GM12878 (cell line): ENCODE results near the gene LETM1. TPM values are rescaled to one million over a fixed set of nuclear protein-coding genes. Genes with fewer than 3 reads are reported as not detected.

ENCODE experiments used
- ATAC-seq: fragments of 200-7000 bp; cut with Tn5 transposase; 3 replicates; pipeline ENCODE4 v1.9.1; 2020; ENCODE audit warnings: mild to moderate bottlenecking, moderate library complexity
- BruUV-seq: library from RNA; stranded (reverse); fragments of 400-500 nt; replicated peaks from 2 replicates; lab custom pipeline; 2021; lab: Mats Ljungman, UMichigan
- CTCF ChIA-PET: fragments of 300-600 bp; sonication (Branson Sonifier 250); formaldehyde crosslinking; extraction: SDS; loops from one replicate; lab custom pipeline; 2021; ENCODE audit warnings: inconsistent platforms; lab: Yijun Ruan, JAX
- POLR2A ChIA-PET: fragments of 350-600 bp; formaldehyde crosslinking; extraction: SDS; loops from one replicate; lab custom pipeline; 2021; ENCODE audit warnings: inconsistent platforms; lab: Charles Lee
- RAD21 ChIA-PET: fragments of 300-600 bp; sonication (Branson Sonifier 250); formaldehyde crosslinking; loops from one replicate; lab custom pipeline; 2023; ENCODE audit warnings: antibody characterized with exemption; ENCODE audit not compliant: unreplicated experiment; lab: Charles Lee
- SMC1A ChIA-PET: fragments of 300-600 bp; sonication (Branson Sonifier 250); formaldehyde crosslinking; loops from one replicate; lab custom pipeline; 2023; ENCODE audit not compliant: unreplicated experiment, uncharacterized antibody; lab: Charles Lee
- DNase-seq: peaks from one replicate; pipeline ENCODE4 v3.0.0-alpha.2; 2011; ENCODE audit warnings: low read depth, low spot score
- FAIRE-seq: peaks from 3 replicates; lab custom pipeline; 2011; peaks lifted over from hg19 to GRCh38; lab: Jason Lieb, UNC
- H2AFZ ChIP-seq: 2 replicates; pipeline ENCODE4 v1.6.0; 2011; ENCODE audit warnings: low read depth, low read length, control low read depth; ENCODE audit not compliant: control insufficient read depth
- H3K27ac ChIP-seq: 2 replicates; pipeline ENCODE4 v1.5.1; 2011; ENCODE audit warnings: control low read depth; ENCODE audit not compliant: control insufficient read depth, insufficient read depth
- H3K27me3 ChIP-seq, 2 experiments: replicated peaks in 1 of 2; 2 replicates each; pipeline versions ENCODE4 v1.6.0 to v1.6.1; 2011; ENCODE audit warnings: low read length in 1 of 2; ENCODE audit not compliant: control insufficient read depth in 2 of 2, insufficient read depth in 2 of 2
- H3K36me3 ChIP-seq, 2 experiments: 2 replicates each; pipeline ENCODE4 v1.5.1; 2011; ENCODE audit warnings: low read length in 1 of 2; ENCODE audit not compliant: control insufficient read depth in 2 of 2, insufficient read depth in 2 of 2
- H3K4me1 ChIP-seq: 2 replicates; pipeline ENCODE4 v1.6.1; 2011; ENCODE audit warnings: mild to moderate bottlenecking, low read length, moderate library complexity, mixed read lengths; ENCODE audit not compliant: control insufficient read depth, insufficient read depth
- H3K4me2 ChIP-seq: 2 replicates; pipeline ENCODE4 v1.6.0; 2011; ENCODE audit warnings: control low read depth; ENCODE audit not compliant: control insufficient read depth, insufficient read depth
- H3K4me3 ChIP-seq: fragments of 200-600 bp; sonication (generic); 2 replicates; pipeline ENCODE4 v1.5.1; 2016
- H3K79me2 ChIP-seq: 2 replicates; pipeline ENCODE4 v1.6.0; 2011; ENCODE audit warnings: low read length; ENCODE audit not compliant: control insufficient read depth, insufficient read depth
- H3K9ac ChIP-seq: 2 replicates; pipeline ENCODE4 v1.8.0; 2011; ENCODE audit warnings: low read length, control low read depth, mixed read lengths; ENCODE audit not compliant: control insufficient read depth, insufficient read depth
- H3K9me3 ChIP-seq: replicated peaks from 3 replicates; pipeline ENCODE4 v1.5.1; 2011; ENCODE audit warnings: mild to moderate bottlenecking, low read length; ENCODE audit not compliant: control insufficient read depth, insufficient read depth
- H4K20me1 ChIP-seq: 2 replicates; pipeline ENCODE4 v1.6.0; 2011; ENCODE audit not compliant: control insufficient read depth, insufficient read depth
- BCL11A ChIP-seq: IDR thresholded peaks from 2 replicates; pipeline ENCODE4 v1.6.1; 2011; ENCODE audit warnings: low read depth, low read length
- BCLAF1 ChIP-seq: fragments of 450-650 bp; IDR thresholded peaks from 2 replicates; pipeline ENCODE4 v1.6.1; 2017; ENCODE audit warnings: antibody characterized with exemption, mild to moderate bottlenecking, moderate library complexity
- CHD1 ChIP-seq: IDR thresholded peaks from 2 replicates; pipeline ENCODE4 v1.6.1; 2012; ENCODE audit warnings: low read depth, low read length, improper control_type of control experiment
- KDM1A ChIP-seq: fragments of 200-600 bp; sonication (generic); IDR thresholded peaks from 2 replicates; pipeline ENCODE4 v1.6.1; 2016; ENCODE audit warnings: borderline replicate concordance
- MLLT1 ChIP-seq: fragments of 450-650 bp; IDR thresholded peaks from 2 replicates; pipeline ENCODE4 v1.6.1; 2016; ENCODE audit warnings: mild to moderate bottlenecking
- NBN ChIP-seq: fragments of 450-650 bp; IDR thresholded peaks from 2 replicates; pipeline ENCODE4 v1.6.1; 2016
- POU2F2 ChIP-seq: IDR thresholded peaks from 3 replicates; pipeline ENCODE4 v1.6.1; 2011; ENCODE audit warnings: low read depth, mild to moderate bottlenecking, low read length, borderline replicate concordance
- RELA ChIP-seq: fragments of 450-650 bp; IDR thresholded peaks from 2 replicates; pipeline ENCODE4 v1.8.0; 2014; ENCODE audit warnings: borderline replicate concordance; ENCODE audit not compliant: partially characterized antibody
- TCF3 ChIP-seq: IDR thresholded peaks from 2 replicates; pipeline ENCODE4 v1.6.1; 2012; ENCODE audit warnings: low read depth, mild to moderate bottlenecking, low read length, borderline replicate concordance; ENCODE audit not compliant: insufficient read depth
- ZBED1 ChIP-seq: IDR thresholded peaks from 2 replicates; pipeline ENCODE4 v1.6.1; 2016; ENCODE audit warnings: borderline replicate concordance
- ZNF217 ChIP-seq: fragments of 450-650 bp; IDR thresholded peaks from 2 replicates; pipeline ENCODE4 v1.6.1; 2017; ENCODE audit warnings: antibody characterized with exemption, mild to moderate bottlenecking
- ZNF274 ChIP-seq: IDR thresholded peaks from one replicate; pipeline ENCODE4 v1.8.0; 2011; ENCODE audit not compliant: insufficient read length, insufficient read depth
- ZNF592 ChIP-seq: fragments of 450-650 bp; IDR thresholded peaks from 2 replicates; pipeline ENCODE4 v1.6.1; 2017; ENCODE audit warnings: mild to moderate bottlenecking, moderate library complexity
- WGBS: methylation state at CpG from one replicate; pipeline ENCODE4 v1.1.6; 2016; ENCODE audit warnings: low lambda C conversion rate; ENCODE audit not compliant: insufficient replicate concordance, insufficient coverage; ENCODE audit errors: missing lambda C conversion rate; 5-methylcytosine and 5-hydroxymethylcytosine counted together
- in situ Hi-C: fragments of 300-500 bp; cut with MboI; formaldehyde crosslinking; loops from 9 replicates; pipeline ENCODE4 v1.14.3; 2018; ENCODE audit warnings: mixed read lengths
- intact Hi-C: fragments of 100-400 bp; cut with micrococcal nuclease; formaldehyde crosslinking; loops from one replicate; pipeline ENCODE4 v1.14.2; 2022; ENCODE audit not compliant: unreplicated experiment
- polyA plus RNA-seq, 11 experiments: library from polyadenylated mRNA; depleted of rRNA in 4 of 11; unstranded in 6 of 11; stranded (reverse) in 5 of 11; fragments of >200 nt; fragmentation: Nextera tagmentation in 4 of 11; fragmentation: Illumina TruSeq in 1 of 11; extraction: Ambion mirVana in 4 of 11; extraction: Trizol in 1 of 11; gene quantifications; 1 replicate in 1 of 11; 2 replicates in 10 of 11; pipeline versions ENCODE4 v1.2.1 to v1.2.3, GENCODE V29; 2011 to 2016; ENCODE audit warnings: inconsistent platforms in 2 of 11, missing spikeins in 2 of 11, low read depth in 1 of 11
- total RNA-seq, 4 experiments: library from RNA; depleted of rRNA in 3 of 4; stranded (reverse); fragments of >200 nt in 3 of 4; fragmentation: Illumina TruSeq in 1 of 4; extraction: Trizol in 1 of 4; gene quantifications; 2 replicates each; pipeline versions ENCODE4 v1.2.1 to v1.2.3, GENCODE V29; 2013 to 2021

The LETM1 gene
- total and polyA plus RNA-seq, 10 of the 15 experiments (the other 5 are each of a cell fraction or from before 2014, with no cell fraction given) = 2.6 to 65.2 (median 30.2) TPM

GRCh38 chr4:1778642-1779392, 77.1 kb downstream of the LETM1 start (continued):
- TF ChIP-seq MLLT1 = no peak
- TF ChIP-seq ZNF217 = no peak
- TF ChIP-seq KDM1A = no peak
- no peak for TF ChIP-seq NBN
- no peak for TF ChIP-seq RELA
- no peak for TF ChIP-seq TCF3

- H4K20me1 ChIP-seq = no peaks in the 10 kb centered on the region
- ChIA-PET SMC1A (no interaction called here), CTCF (interaction anchor here (0.5 to 0.9 kb wide), 3 partner anchors 10 to 55 kb away, joined by 3 read pairs; no protein-coding TSS in a partner anchor), POLR2A (interaction anchor here (0.6 kb wide), 1 partner anchor 95 kb away, joined by 5 read pairs; no protein-coding TSS in a partner anchor), RAD21 (no interaction called here)
- no peaks in the 10 kb centered on the region for H3K4me1 ChIP-seq
- H3K9ac ChIP-seq = no peak overlapping the region
- intact Hi-C loops (no loop called here), in situ Hi-C loops (no loop called here)
- no peak overlapping the region for H3K27ac ChIP-seq
- FAIRE-seq (no peak), ATAC-seq (0 out of 3 replicates have a peak, but pooled peaks have one; percentile 10), DNase-seq (no peak)
- H3K27me3 ChIP-seq = no peaks in the 10 kb centered on the region; a peak in 2 of 4 replicates
- H3K4me3 ChIP-seq = no peak overlapping the region
- H3K79me2 ChIP-seq = no peaks in the 10 kb centered on the region
- H3K36me3 ChIP-seq = no peaks in the 10 kb centered on the region
- H2AFZ ChIP-seq = no peak overlapping the region
- no peaks in the 10 kb centered on the region for H3K9me3 ChIP-seq
- whole genome bisulfite sequencing = 46% methylated on average over 21 of the region's 27 CpGs
- BruUV-seq = no TSS peak
- H3K4me2 ChIP-seq = no peak overlapping the region
- TF ChIP-seq CHD1 (no peak), ZNF274 (no peak), BCL11A (no peak), ZNF592 (no peak), POU2F2 (no peak), ZBED1 (no peak), BCLAF1 (no peak)
Observed at GRCh38 chr4:1777822-1778641, 77.9 kb downstream of the LETM1 start.
